MM.1S (cell line): ENCODE data around the gene TRPM8.

Experiments used
- DNase-seq: peaks from one replicate; pipeline ENCODE4 v3.0.0-alpha.2; 2015
- H2AFZ ChIP-seq: fragments of 300-600 bp; sonication (generic); 2 replicates; pipeline ENCODE4 v1.6.0; 2016; ENCODE audit warnings: antibody characterized with exemption, low read length
- H3F3A ChIP-seq: fragments of 300-600 bp; sonication (generic); 2 replicates; pipeline ENCODE4 v1.6.1; 2016; ENCODE audit warnings: mild to moderate bottlenecking, antibody characterized with exemption, low read length, moderate library complexity, mixed read lengths; ENCODE audit not compliant: insufficient read depth
- H3K27ac ChIP-seq: fragments of 300-600 bp; sonication (generic); 2 replicates; pipeline ENCODE4 v1.5.1; 2016; ENCODE audit warnings: mild to moderate bottlenecking, low read length
- H3K27me3 ChIP-seq: fragments of 300-600 bp; sonication (generic); replicated peaks from 2 replicates; pipeline ENCODE4 v1.6.0; 2016; ENCODE audit warnings: low read length; ENCODE audit not compliant: insufficient read depth
- H3K36me3 ChIP-seq: fragments of 300-600 bp; sonication (generic); replicated peaks from 2 replicates; pipeline ENCODE4 v1.6.1; 2016; ENCODE audit warnings: mild to moderate bottlenecking, low read length, mixed read lengths; ENCODE audit not compliant: insufficient read depth
- H3K4me1 ChIP-seq: fragments of 300-600 bp; sonication (generic); 2 replicates; pipeline ENCODE4 v1.6.1; 2016; ENCODE audit warnings: low read length, mixed read lengths
- H3K4me2 ChIP-seq: fragments of 300-600 bp; sonication (generic); 2 replicates; pipeline ENCODE4 v1.6.0; 2016; ENCODE audit warnings: low read depth, low read length
- H3K4me3 ChIP-seq: fragments of 300-600 bp; sonication (generic); 2 replicates; pipeline ENCODE4 v1.5.1; 2016; ENCODE audit warnings: low read length, mixed read lengths
- H3K79me2 ChIP-seq: fragments of 300-600 bp; sonication (generic); 2 replicates; pipeline ENCODE4 v1.6.1; 2016; ENCODE audit warnings: mixed run types, low read length, mixed read lengths
- H3K9ac ChIP-seq: fragments of 300-600 bp; sonication (generic); 2 replicates; pipeline ENCODE4 v1.6.1; 2016; ENCODE audit warnings: low read length, mixed read lengths
- H3K9me2 ChIP-seq: fragments of 300-600 bp; sonication (generic); replicated peaks from 2 replicates; pipeline ENCODE4 v1.6.1; 2016; ENCODE audit warnings: mild to moderate bottlenecking, low read length, mixed read lengths; ENCODE audit not compliant: insufficient read depth
- H3K9me3 ChIP-seq: fragments of 300-600 bp; sonication (generic); replicated peaks from 2 replicates; pipeline ENCODE4 v1.6.1; 2016; ENCODE audit warnings: mild to moderate bottlenecking, low read length, mixed read lengths; ENCODE audit not compliant: insufficient read depth
- H4K20me1 ChIP-seq: fragments of 300-600 bp; sonication (generic); 2 replicates; pipeline ENCODE4 v1.6.1; 2016; ENCODE audit warnings: mild to moderate bottlenecking, low read length, moderate library complexity, mixed read lengths; ENCODE audit not compliant: insufficient read depth
- EZH2 ChIP-seq: fragments of 300-600 bp; sonication (generic); optimal IDR thresholded peaks from 2 replicates; pipeline ENCODE3; 2017; ENCODE audit warnings: low read depth, mild to moderate bottlenecking, antibody characterized with exemption, low read length, mixed read lengths
- EZH2phosphoT487 ChIP-seq: fragments of 300-600 bp; sonication (generic); IDR thresholded peaks from 2 replicates; pipeline ENCODE4 v1.6.1; 2018; ENCODE audit warnings: antibody characterized with exemption, low read length
- TF ChIP-seq, protein P1 (sequence below): fragments of 300-600 bp; sonication (generic); IDR thresholded peaks from 2 replicates; pipeline ENCODE4 v1.5.1; 2016; ENCODE audit warnings: antibody characterized with exemption, low read length, mixed read lengths

Gene TRPM8

DNA sequence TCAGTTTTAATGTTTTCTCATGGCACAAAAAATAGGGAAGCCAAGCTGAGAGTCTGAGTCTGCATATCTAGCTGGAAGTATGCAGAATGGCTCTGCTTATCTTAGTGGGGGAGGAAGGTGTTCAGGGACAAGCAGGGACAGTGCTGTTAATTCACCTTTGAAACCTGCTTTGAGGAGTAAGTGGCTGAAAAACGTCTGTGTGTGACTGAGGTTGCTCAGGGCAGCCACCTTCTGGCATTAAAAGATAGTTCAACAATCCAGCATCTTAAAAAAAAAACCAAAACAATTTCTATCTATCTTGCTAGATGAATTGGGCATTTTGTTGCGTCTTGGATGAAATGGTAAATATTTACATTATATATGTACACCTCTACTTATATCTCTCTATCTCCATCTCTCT, 2.0 kb upstream of the TRPM8 start:
- Histone ChIP-seq H3K4me1 (no peaks in the 10 kb centered on the region), H2AFZ (no peak overlapping the region), H3K79me2 (no peaks in the 10 kb centered on the region), H3K4me3 (no peak overlapping the region), H3F3A (no peaks in the 10 kb centered on the region), H3K27me3 (no peaks in the 10 kb centered on the region), H3K9me2 (no peaks in the 10 kb centered on the region), H3K36me3 (no peaks in the 10 kb centered on the region), H3K9me3 (no peaks in the 10 kb centered on the region), H3K9ac (no peak overlapping the region), H4K20me1 (no peaks in the 10 kb centered on the region), H3K27ac (no peak overlapping the region), H3K4me2 (no peak overlapping the region)
- no peak for TF ChIP-seq EZH2phosphoT487
- TF ChIP-seq, protein P1, sequence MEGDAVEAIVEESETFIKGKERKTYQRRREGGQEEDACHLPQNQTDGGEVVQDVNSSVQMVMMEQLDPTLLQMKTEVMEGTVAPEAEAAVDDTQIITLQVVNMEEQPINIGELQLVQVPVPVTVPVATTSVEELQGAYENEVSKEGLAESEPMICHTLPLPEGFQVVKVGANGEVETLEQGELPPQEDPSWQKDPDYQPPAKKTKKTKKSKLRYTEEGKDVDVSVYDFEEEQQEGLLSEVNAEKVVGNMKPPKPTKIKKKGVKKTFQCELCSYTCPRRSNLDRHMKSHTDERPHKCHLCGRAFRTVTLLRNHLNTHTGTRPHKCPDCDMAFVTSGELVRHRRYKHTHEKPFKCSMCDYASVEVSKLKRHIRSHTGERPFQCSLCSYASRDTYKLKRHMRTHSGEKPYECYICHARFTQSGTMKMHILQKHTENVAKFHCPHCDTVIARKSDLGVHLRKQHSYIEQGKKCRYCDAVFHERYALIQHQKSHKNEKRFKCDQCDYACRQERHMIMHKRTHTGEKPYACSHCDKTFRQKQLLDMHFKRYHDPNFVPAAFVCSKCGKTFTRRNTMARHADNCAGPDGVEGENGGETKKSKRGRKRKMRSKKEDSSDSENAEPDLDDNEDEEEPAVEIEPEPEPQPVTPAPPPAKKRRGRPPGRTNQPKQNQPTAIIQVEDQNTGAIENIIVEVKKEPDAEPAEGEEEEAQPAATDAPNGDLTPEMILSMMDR: peak; percentile 33
- peak; percentile 20 for DNase-seq

DNA sequence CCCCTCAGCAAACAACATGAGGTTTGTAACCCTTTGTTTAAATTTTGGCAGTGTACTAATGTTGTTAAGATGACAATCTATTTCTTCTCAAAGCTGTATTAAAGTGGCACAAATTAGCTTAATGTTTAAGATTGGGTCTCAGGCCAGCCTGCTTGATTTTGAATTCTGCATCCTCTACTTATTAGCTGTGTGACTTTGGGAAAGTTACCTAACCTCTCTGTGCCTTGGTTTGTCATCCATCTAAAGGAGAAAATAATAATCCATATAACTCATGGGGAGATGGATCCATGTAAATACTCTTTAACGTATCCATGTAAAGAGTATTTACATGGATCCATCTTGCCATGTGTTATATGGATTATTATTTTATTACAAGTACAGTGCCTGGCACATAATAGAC, 2.1 kb downstream of the TRPM8 start:
- H3K9ac ChIP-seq: no peak overlapping the region
- H2AFZ ChIP-seq: no peak overlapping the region

DNA sequence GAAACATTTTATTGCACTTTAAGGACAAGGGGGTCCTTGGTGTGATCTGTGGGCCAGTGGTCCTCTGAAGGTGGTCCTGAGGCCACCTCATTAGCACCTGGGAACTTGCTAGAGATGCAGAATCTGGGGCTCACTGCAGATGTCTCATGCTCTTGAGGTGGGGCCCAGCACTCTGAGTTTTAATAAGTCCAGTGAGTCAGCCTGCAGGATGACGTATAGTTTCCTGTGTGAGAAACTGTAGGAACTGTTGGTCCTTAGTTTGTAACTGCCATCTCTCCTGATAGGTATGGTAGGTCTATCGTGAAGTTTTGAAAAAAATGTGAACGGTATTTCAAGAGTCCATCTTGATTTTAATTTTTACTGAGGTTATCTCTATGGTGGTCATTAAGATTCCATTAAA, 2.8 kb downstream of the TRPM8 start:
- Histone ChIP-seq H3K79me2 (no peaks in the 10 kb centered on the region), H3K4me3 (no peak overlapping the region), H3K9me3 (no peaks in the 10 kb centered on the region), H3K9ac (no peak overlapping the region), H3K4me2 (no peak overlapping the region), H3K4me1 (0 out of 2 replicates have a peak, but pooled peaks cover 4% of the 10 kb centered on the region), H3K36me3 (no peaks in the 10 kb centered on the region), H3K27me3 (no peaks in the 10 kb centered on the region), H4K20me1 (no peaks in the 10 kb centered on the region), H3F3A (no peaks in the 10 kb centered on the region), H2AFZ (no peak overlapping the region), H3K27ac (no peak overlapping the region), H3K9me2 (no peaks in the 10 kb centered on the region)
- TF ChIP-seq, protein P1: no peak
- no peak for TF ChIP-seq EZH2
- TF ChIP-seq EZH2phosphoT487: no peak
- DNase-seq: no peak

More for the DNA sequence above, 2.1 kb downstream of the TRPM8 start:
- no peaks in the 10 kb centered on the region for H3K9me2 ChIP-seq
- H3K27ac ChIP-seq: no peak overlapping the region
- H3K9me3 ChIP-seq: no peaks in the 10 kb centered on the region
- H3K4me3 ChIP-seq: no peak overlapping the region
- no peaks in the 10 kb centered on the region for H4K20me1 ChIP-seq
- DNase-seq: no peak
- H3K4me1 ChIP-seq: 0 out of 2 replicates have a peak, but pooled peaks cover 4% of the 10 kb centered on the region
- no peaks in the 10 kb centered on the region for H3F3A ChIP-seq
- H3K4me2 ChIP-seq: no peak overlapping the region
- H3K27me3 ChIP-seq: no peaks in the 10 kb centered on the region
- TF ChIP-seq, protein P1: no peak
- TF ChIP-seq EZH2phosphoT487: no peak
- no peak for TF ChIP-seq EZH2
- no peaks in the 10 kb centered on the region for H3K79me2 ChIP-seq
- no peaks in the 10 kb centered on the region for H3K36me3 ChIP-seq
